NB4 (cell line): ENCODE measurements around the gene CDR2.
"Not testable (repeated sequence)": the region's sequence is repeated elsewhere in the genome, so short reads cannot be mapped to it uniquely, and the experiment has no call there.

Experiments
- DNase-seq: peaks from one replicate; pipeline ENCODE4 v3.0.0; 2010; ENCODE audit warnings: low read depth
- H3K4me3 ChIP-seq: one replicate; pipeline ENCODE4 v1.5.1; 2011; ENCODE audit warnings: mild to moderate bottlenecking, low read depth, low read length, moderate library complexity
- CTCF ChIP-seq: IDR thresholded peaks from one replicate; pipeline ENCODE4 v1.5.1; 2012; ENCODE audit warnings: low read depth, low read length
- MYC ChIP-seq: IDR thresholded peaks from 2 replicates; pipeline ENCODE4 v1.6.1; 2011; ENCODE audit warnings: low read depth, low read length
- POLR2A ChIP-seq: IDR thresholded peaks from 2 replicates; pipeline ENCODE4 v1.6.1; 2011; ENCODE audit warnings: mild to moderate bottlenecking; ENCODE audit not compliant: insufficient read length; ENCODE audit errors: extremely low read depth
- TF ChIP-seq, protein P1 (sequence below): IDR thresholded peaks from 2 replicates; pipeline ENCODE4 v1.6.1; 2011; ENCODE audit warnings: low read depth, low read length

Gene CDR2

GRCh38 chr16:22307838-22308237, 66.6 kb downstream of the CDR2 start:
- H3K4me3 ChIP-seq = no peak overlapping the region
- TF ChIP-seq CTCF = no peak
- TF ChIP-seq, protein P1, sequence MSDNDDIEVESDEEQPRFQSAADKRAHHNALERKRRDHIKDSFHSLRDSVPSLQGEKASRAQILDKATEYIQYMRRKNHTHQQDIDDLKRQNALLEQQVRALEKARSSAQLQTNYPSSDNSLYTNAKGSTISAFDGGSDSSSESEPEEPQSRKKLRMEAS = no peak
- no peak for TF ChIP-seq MYC
- TF ChIP-seq POLR2A = no peak
- DNase-seq = no peak

DNA sequence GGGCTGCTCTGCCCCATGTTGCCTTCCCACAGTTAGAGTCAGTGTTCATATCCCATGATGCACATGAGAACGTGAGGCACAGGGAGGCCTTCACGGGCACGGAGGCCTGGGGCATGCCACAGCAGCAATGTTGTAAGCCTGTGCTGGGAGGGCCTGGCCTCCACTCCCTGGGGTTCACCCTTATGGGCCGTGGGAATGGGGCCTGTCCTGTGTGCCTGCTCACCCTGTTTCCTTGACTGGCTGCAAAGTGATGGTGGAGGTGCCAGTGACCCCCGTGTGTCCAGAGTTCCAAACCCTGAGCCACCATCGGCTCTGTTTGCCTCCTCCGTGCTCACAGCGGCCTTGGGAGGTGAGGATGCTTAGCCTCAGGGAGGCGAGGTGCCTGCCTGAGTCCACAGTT, 67.6 kb downstream of the CDR2 start:
- no peak overlapping the region for H3K4me3 ChIP-seq
- TF ChIP-seq POLR2A = no peak
- no peak for TF ChIP-seq MYC
- TF ChIP-seq, protein P1 = no peak
- TF ChIP-seq CTCF = no peak
- DNase-seq = no peak

- TF ChIP-seq MYC = no peak
- TF ChIP-seq, protein P1 = no peak
- TF ChIP-seq POLR2A = no peak
- TF ChIP-seq CTCF = no peak
- no peak for DNase-seq
- no peak overlapping the region for H3K4me3 ChIP-seq
These were observed 70.0 kb downstream of the CDR2 start for GRCh38 chr16:22304411-22304810.

GRCh38 chr16:22302776-22303363, 71.5 kb downstream of the CDR2 start:
- no peak overlapping the region for H3K4me3 ChIP-seq
- TF ChIP-seq, protein P1 = no peak
- TF ChIP-seq POLR2A (no peak), CTCF (no peak), MYC (no peak)
- no peak for DNase-seq

DNA sequence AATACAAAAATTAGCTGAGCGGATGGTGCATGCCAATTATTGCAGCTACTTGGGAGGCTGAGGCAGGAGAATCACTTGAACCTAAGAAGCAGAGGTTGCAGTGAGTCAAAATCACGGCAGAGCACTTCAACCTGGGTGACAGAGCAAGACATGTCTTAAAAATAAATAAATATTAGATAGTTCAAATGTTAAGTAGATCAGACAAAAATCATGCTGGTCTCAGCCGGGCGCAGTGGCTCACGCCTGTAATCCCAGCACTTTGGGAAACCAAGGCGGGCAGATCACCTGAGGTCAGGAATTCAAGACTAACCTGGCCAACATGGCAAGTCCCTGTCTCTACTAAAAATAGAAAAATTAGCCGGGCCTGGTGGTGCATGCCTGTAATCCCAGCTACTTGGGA, 73.0 kb downstream of the CDR2 start:
- DNase-seq, H3K4me3 ChIP-seq: not testable (repeated sequence)

DNA sequence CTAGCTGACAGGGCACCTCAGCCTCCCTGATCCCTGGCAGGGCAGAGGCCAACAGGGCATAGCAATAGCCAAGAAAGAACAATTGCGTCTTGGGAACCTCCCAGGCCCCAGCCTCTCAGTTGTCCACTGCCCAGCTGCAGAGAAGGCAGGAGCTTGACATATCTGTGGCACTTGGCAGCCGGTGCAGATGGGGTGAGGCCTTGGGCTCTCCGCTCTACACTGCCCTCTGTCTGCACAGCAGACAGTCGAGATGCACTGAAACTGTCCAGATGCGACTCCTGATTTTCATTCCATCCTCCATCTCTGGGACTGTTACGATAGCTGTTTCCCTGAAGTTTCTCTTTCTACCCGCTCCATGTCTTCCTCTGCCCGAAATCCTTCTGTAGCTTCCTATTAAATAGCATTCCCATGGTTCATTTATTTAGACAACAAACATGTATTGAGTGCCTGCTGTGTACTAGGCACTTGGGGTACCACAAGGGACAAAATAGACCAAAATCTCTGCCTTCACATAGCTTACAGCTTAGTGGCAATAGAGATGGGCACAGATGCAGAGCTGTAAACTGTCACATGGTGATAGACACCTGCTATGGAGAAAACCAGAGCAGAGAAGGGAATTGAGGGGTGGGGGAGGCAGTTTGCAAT, 73.9 kb downstream of the CDR2 start:
- peak; percentile 65 for DNase-seq
- TF ChIP-seq POLR2A (no peak), CTCF (peak; percentile 67)
- no peak overlapping the region for H3K4me3 ChIP-seq
